K562 treated with DMSO at 1 percent for 24 hours (cell line): ENCODE measurements around the gene PCDHGA8. TPM values are rescaled to one million over a fixed set of nuclear protein-coding genes. Genes with fewer than 3 reads are reported as not detected.

Source experiments
- total RNA-seq: library from RNA; unstranded; fragments of 300-600 nt; gene quantifications from 2 replicates; pipeline ENCODE4 v1.2.3, GENCODE V29; 2022; ENCODE audit warnings: low read depth; ENCODE audit not compliant: insufficient read depth

PCDHGA8 gene
- total RNA-seq = 0.43 and 0.49 TPM in 2 replicates

DNA sequence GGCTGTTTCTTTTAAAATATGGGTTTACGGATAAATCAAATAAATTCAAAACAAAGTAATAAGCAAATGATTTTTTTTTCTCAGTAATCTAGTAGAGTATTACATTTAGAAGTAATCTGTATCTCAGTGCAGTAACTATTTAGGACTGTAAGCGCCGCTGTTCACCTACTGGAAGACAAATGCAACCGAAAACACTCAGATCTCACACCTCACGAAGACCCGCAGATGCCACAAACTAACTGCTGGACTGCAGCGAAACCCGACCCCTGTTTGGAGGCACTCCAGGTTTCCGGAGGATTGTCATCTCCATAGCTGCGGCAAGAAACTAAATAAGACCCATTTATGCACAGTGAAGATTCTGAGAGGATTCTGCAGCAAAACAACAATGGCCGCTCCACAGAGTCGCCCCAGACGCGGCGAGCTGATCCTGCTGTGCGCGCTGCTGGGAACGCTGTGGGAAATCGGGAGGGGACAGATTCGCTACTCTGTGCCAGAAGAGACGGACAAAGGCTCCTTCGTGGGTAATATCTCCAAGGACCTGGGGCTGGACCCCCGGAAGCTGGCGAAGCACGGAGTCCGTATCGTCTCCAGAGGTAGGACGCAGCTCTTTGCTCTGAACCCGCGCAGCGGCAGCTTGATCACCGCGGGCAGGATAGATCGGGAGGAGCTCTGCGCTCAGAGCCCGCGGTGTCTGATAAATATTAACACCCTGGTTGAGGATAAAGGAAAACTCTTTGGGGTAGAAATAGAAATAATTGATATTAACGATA, at the start of gene PCDHGA8:
Gene PCDHGA8, plus strand, starts transcription at position 205 of the 770 bp plus-strand sequence. Its CDS starts 181 bp downstream, at position 386.

DNA sequence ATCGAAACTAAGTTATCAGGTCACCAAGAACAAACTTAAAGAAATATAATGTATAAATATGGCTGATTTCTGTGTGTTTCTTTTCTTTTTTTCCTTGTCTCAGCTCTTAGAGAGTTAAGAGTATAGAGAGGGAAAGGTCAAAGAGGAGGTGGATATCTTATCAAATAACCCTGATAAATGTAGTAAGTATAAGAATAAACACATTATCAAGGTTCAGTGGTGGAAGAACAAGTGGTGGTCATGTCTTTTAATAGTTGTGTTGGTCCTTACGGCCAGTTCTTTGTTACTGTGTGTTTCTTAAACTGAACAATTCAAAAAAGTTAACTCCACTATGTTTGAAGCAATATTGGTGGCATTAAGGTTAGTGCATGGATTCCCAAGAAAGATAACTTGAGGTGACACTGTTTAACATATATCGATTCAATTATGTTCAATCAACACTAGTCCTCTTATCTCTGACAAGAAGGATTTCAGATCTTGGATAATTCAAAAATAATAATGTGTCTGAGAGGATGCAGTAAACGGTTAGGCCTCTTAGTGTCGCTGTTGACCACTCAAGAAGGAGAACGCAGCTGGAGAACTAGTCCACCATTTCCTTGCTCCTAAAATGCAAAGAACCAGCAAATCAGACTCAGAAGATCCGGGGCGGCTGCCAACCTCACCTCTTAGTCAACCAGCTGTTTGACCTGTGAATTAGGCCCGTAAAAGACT, 49.0 kb upstream of the PCDHGA8 start, which contains the start of gene PCDHGA3:
Gene PCDHGA3, plus strand, starts transcription at position 588 of the 711 bp plus-strand sequence. CDS start 205 bp downstream, outside the sequence.

DNA sequence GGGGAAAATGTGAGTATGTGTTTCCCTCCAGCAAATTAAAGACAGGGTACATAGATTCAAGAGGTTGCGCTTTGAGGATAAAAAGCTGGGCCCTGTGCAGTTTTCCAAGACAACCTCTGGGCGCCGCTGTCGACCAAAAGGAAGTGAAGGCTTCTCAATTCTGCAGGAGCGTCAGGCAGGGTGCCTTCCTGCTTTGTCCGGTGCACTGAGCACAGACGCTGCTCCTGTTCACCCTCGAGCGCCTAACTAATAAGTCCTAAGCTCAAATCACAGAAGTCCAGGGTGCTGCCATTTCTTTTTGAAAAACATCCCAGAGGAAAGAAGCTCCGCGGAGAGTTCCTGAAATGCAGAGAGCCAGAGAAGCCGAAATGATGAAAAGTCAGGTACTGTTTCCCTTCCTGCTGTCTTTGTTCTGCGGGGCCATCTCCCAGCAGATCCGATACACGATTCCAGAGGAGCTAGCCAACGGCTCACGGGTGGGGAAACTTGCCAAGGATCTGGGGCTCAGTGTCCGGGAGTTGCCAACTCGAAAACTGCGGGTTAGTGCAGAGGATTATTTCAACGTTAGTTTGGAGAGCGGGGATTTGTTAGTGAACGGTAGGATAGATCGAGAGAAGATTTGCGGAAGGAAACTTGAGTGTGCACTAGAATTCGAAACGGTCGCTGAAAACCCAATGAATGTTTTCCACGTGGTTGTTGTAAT, 42.4 kb upstream of the PCDHGA8 start, which contains the start of gene PCDHGB1:
Gene PCDHGB1, plus strand, starts transcription at position 183 of the 703 bp plus-strand sequence. Its CDS starts 162 bp downstream, at position 345.

DNA sequence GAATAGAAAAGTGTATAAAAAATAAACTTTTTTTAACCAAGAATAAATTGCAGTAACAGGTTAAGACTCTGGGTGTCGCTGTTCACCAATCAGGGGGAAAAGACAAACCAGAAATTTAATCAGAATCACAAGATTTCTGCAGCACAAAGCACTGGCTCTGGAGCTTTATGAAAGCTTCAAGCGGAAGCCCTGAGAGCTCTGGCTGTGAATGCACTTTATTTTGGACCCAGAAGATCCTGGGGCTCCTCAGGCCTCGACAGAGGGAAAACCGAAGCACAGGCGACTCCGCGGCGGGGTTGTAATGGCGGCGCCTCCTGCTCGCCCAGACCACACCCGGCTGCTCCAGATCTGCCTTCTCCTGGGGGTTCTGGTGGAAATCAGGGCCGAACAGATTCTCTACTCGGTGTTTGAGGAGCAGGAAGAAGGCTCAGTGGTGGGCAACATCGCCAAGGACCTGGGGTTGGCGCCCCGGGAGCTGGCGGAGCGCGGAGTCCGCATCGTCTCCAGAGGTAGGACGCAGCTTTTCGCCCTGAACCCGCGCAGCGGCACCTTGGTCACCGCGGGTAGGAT, 37.4 kb upstream of the PCDHGA8 start, which contains the start of gene PCDHGA4:
Gene PCDHGA4, plus strand, starts transcription at position 122 of the 570 bp plus-strand sequence. Its CDS starts 87 bp downstream, at position 209.

DNA sequence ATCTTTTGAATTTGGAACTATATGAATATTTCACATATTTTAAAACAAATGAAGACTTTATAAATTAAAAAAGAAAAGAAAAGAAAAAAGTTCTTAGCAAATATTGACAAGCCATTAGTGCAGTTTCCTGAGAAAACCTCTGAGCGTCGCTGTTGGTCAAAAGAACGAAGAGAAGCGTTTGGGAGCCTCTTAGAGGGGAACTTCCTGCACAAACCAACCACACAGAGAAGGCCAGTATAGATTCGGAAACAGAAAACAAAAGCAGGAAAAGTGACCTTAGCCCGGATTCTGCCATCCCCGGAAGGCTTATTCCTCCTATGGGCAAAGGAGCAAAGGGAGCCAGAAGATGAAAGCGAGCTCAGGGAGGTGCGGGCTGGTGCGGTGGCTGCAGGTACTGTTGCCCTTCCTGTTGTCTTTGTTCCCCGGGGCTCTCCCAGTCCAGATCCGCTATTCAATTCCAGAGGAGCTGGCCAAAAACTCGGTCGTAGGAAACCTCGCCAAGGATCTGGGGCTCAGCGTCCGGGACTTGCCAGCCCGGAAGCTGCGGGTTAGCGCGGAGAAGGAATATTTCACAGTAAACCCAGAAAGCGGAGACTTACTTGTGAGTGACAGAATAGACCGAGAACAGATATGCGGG, 32.5 kb upstream of the PCDHGA8 start, which contains the start of gene PCDHGB2:
Gene PCDHGB2, plus strand, starts transcription at position 205 of the 637 bp plus-strand sequence. Its CDS starts 142 bp downstream, at position 347.

DNA sequence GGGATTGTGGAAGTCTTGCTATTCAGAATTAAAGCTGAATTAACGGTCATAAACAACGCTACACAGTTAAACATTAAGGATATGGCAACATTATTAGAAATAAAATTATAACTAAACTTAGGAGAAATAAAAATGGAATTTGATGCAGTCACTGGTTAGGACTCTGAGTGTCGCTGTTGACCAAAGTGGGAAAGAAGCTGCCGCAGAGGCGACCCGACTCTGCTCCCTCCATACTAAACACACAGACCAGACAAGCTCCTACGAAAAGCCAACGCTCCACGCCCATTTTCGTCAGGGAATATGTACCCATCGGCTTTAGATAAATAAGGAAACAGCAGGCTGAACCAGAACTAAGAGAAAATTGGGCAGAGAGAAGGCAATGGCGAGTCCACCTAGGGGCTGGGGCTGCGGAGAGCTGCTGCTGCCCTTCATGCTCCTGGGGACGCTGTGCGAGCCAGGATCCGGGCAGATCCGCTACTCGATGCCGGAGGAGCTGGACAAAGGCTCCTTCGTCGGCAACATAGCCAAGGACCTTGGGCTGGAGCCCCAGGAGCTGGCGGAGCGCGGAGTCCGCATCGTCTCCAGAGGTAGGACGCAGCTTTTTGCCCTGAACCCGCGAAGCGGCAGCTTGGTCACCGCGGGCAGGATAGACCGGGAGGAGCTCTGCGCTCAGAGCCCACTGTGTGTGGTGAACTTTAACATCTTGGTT, 28.3 kb upstream of the PCDHGA8 start, which contains the start of gene PCDHGA5:
Gene PCDHGA5, plus strand, starts transcription at position 211 of the 709 bp plus-strand sequence. Its CDS starts 169 bp downstream, at position 380.

DNA sequence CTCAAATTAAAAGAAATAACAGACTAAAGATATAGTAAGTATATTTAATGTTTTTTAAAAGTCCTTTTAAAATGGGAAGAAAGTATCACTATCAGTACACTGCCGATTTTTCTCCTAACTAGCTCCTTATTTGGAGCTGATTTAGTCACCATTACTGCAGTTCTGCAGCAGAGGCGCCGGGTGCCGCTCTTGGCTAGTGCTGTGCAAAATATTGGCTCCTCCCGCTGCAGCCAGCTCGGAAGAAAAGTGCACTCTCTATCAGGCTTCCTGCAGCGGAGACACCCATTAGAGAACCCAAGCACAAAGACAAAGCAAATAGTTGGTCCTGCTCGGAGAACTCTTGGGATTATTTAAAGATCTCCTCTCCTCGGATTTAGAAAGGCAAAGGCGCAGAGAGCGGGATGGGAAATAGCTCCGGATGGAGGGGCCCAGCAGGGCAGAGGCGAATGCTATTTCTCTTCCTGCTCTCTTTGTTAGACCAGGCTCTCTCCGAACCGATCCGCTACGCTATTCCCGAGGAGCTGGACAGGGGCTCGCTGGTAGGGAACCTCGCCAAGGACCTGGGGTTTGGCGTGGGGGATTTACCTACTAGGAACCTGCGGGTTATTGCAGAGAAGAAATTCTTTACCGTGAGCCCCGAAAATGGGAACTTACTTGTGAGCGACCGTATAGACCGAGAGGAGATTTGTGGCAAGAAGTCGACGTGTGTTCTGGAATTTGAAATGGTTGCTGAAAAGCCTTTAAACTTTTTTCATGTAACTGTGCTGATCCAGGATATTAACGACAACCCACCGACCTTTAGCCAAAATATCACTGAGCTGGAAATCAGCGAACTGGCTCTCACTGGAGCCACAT, 22.2 kb upstream of the PCDHGA8 start, which contains the start of gene PCDHGB3:
Gene PCDHGB3, plus strand, starts transcription at position 249 of the 855 bp plus-strand sequence. Its CDS starts 153 bp downstream, at position 402.

DNA sequence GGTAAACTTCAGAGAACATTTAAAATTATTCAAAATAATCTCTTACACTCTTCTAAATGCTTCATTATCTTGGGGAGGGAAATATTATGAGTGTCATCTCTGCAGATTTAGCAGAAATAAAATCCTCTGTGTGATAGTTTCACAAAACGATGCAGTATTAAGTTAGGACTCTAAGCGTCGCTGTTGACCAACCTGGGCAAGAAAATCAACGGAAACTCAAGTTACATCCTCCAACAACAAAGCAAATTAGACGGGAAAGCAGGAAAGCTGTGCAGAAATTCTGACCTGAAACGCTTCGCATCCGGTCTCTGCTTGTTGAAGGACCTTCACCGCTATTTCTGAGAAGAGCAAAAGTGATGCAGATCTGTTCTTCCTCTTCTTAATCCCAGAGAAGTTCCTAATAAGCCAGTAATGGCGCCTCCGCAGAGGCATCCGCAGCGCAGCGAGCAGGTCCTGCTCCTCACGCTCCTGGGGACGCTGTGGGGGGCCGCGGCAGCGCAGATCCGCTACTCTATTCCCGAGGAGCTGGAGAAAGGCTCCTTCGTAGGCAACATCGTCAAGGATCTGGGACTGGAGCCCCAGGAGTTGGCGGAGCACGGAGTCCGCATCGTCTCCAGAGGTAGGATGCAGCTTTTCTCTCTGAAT, 18.6 kb upstream of the PCDHGA8 start, which contains the start of gene PCDHGA6:
Gene PCDHGA6, plus strand, starts transcription at position 219 of the 645 bp plus-strand sequence. Its CDS starts 193 bp downstream, at position 412.

DNA sequence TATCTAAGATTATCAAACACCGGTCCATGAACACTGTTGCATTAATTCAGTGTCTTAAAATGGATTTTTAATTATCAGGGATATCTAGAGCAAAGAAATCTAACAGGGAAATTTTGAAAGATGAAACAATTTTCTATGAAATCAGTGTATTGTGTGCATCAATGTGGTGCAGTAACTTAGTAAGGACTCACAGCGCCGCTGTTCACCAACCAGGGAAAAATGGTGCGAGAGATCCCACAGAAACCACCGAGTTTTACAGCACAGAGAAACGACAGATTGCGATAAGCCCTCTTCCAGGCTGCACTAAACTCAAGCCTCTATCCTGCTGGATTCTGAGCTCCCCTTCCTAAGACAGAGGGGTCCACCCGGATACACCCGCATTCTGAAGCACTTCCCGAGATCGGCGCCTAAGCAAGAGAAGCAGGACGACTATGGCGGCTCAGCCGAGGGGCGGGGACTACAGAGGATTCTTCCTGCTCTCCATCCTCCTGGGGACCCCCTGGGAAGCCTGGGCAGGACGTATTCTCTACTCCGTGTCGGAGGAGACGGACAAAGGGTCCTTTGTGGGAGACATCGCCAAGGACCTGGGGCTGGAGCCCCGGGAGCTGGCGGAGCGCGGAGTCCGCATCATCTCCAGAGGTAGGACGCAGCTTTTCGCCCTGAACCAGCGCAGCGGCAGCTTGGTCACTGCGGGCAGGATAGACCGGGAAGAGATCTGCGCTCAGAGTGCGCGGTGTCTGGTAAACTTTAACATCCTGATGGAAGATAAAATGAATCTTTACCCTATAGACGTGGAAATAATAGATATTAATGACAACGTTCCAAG, 9.8 kb upstream of the PCDHGA8 start, which contains the start of gene PCDHGA7:
Gene PCDHGA7, plus strand, starts transcription at position 274 of the 826 bp plus-strand sequence. Its CDS starts 158 bp downstream, at position 432.

DNA sequence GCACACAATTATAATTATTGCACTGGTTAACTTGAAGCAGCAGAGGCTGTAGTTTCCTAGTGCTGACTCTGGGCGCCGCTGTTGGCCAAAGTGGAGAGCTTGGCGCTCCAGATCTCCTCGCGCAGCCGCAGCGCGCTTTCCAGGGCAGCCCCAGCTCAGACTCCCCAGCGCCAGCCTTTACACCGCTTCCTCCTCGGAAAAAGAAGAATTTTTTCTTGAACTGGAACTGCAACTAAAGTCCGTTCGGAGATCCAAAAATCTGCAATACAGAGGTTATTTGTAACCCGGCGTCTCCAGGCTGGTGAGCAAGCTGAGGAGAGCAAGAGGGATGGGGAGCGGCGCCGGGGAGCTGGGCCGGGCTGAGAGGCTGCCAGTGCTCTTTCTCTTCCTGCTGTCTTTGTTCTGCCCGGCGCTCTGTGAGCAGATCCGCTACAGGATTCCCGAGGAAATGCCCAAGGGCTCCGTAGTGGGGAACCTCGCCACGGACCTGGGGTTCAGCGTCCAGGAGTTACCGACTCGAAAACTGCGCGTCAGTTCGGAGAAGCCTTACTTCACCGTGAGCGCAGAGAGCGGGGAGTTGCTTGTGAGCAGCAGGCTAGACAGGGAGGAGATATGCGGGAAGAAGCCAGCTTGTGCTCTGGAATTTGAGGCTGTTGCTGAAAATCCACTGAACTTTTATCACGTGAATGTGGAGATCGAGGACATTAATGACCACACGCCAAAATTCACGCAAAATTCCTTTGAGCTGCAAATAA, 4.7 kb upstream of the PCDHGA8 start, which contains the start of gene PCDHGB4:
Gene PCDHGB4, plus strand, starts transcription at position 142 of the 755 bp plus-strand sequence. Its CDS starts 187 bp downstream, at position 329.

DNA sequence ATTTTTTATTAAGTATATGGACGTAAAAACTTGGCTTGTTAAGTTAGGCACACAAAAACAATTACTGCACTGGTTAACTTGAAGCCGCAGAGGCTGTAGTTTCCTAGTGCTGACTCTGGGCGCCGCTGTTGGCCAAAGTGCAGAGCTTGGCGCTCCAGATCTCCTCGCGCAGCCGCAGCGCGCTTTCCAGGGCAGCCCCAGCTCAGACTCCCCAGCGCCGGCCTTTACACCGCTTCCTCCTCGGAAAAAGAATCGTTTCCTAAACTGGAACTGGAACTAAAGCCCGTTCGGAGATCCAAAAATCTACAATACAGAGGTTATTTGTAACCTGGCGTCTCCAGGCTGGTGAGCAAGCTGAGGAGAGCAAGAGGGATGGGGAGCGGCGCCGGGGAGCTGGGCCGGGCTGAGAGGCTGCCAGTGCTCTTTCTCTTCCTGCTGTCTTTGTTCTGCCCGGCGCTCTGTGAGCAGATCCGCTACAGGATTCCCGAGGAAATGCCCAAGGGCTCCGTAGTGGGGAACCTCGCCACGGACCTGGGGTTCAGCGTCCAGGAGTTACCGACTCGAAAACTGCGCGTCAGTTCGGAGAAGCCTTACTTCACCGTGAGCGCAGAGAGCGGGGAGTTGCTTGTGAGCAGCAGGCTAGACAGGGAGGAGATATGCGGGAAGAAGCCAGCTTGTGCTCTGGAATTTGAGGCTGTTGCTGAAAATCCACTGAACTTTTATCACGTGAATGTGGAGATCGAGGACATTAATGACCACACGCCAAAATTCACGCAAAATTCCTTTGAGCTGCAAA, 5.5 kb downstream of the PCDHGA8 start, which contains the start of gene PCDHGB5:
Gene PCDHGB5, plus strand, starts transcription at position 192 of the 796 bp plus-strand sequence. Its CDS starts 181 bp downstream, at position 373.

DNA sequence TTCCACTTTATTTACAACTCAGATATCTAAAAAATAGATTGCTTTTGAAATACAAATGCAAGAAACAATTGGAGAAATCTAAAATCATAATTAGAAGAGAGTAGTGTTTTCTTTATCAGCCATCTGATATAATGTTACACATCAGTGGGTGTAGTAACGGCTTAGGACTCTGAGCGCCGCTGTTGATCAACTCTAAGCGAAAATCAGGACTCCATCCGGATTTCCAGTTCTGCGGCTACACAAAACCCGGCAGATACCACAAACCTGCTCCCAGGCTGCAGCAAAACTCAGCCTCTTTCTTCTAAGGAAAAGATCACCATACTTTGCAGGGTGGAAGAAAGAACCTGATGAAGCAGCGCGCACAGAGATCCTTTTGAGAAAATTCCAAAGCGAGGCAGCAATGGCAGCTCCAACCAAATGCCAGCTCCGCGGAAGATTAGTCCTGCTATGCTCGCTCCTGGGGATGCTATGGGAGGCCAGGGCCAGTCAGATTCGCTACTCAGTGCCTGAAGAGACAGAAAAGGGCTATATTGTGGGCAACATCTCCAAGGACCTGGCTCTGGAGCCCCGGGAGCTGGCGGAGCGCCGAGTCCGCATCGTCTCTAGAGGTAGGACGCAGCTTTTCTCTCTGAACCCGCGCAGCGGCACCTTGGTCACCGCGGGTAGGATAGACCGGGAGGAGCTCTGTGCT, 10.3 kb downstream of the PCDHGA8 start, which contains the start of gene PCDHGA9:
Gene PCDHGA9, plus strand, starts transcription at position 226 of the 691 bp plus-strand sequence. Its CDS starts 175 bp downstream, at position 401.

DNA sequence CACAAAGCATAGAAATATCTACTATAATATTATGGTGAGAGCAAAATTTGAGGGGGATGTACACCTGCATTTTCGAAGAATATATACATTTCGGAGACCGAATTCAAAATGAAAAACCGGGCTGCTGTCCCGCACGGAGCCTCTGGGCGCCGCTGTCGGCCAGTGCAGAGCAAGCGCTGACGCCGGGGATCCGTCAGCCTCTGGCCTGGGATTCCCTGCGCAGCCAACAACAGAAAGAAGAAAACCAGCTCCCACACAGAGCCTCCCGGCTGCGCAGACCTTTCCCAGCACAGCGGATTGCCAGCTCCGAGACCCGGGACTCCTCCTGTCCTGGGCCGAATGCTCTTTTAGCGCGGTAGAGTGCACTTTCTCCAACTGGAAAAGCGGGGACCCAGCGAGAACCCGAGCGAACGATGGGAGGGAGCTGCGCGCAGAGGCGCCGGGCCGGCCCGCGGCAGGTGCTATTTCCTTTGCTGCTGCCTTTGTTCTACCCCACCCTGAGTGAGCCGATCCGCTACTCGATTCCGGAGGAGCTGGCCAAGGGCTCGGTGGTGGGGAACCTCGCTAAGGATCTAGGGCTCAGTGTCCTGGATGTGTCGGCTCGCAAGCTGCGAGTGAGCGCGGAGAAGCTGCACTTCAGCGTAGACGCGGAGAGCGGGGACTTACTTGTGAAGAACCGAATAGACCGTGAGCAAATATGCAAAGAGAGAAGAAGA, 15.5 kb downstream of the PCDHGA8 start, which contains the start of gene PCDHGB6:
Gene PCDHGB6, plus strand, starts transcription at position 232 of the 716 bp plus-strand sequence. Its CDS starts 182 bp downstream, at position 414.

DNA sequence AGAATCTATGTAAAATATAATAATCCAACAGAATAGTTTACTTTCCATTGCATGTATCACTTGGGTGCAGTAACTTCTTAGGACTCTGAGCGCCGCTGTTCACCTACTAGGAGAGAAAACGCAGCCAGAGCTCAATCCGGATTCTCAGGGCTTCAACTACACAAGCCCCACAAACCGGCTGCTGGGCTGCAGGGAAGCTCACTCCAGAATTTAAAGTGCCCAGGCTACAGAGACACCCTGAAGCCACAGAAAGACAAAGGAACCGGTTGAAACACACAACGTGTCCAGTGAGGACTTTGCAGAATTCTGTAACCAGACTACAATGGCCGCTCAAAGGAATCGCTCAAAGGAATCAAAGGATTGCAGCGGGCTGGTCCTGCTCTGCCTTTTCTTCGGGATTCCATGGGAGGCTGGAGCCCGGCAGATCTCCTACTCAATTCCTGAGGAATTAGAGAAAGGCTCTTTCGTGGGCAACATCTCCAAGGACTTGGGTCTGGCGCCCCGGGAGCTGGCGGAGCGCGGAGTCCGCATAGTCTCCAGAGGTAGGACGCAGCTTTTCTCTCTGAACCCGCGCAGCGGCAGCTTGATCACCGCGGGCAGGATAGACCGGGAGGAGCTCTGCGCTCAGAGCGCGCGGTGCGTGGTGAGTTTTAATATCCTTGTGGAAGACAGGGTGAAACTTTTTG, 20.6 kb downstream of the PCDHGA8 start, which contains the start of gene PCDHGA10:
Gene PCDHGA10, plus strand, starts transcription at position 134 of the 686 bp plus-strand sequence. Its CDS starts 189 bp downstream, at position 323.

